Astrocyte (in vitro differentiated cells and primary cell): ENCODE measurements around the gene TRIM7.

Source experiments
- CTCF ChIP-seq: IDR thresholded peaks from 2 replicates; pipeline ENCODE4 v1.5.1; 2011; ENCODE audit warnings: low read depth, mild to moderate bottlenecking, inconsistent platforms, low read length, moderate library complexity; ENCODE audit not compliant: insufficient read depth
- EZH2 ChIP-seq: IDR thresholded peaks from 2 replicates; pipeline ENCODE4 v1.6.1; 2012; ENCODE audit warnings: mild to moderate bottlenecking, low read length, inconsistent platforms; ENCODE audit not compliant: insufficient read depth

- TF ChIP-seq EZH2 (no peak), CTCF (no peak)
These were observed 36.5 kb upstream of the TRIM7 start for GRCh38 chr5:181241393-181241975.
